Smooth muscle cell (in vitro differentiated cells): ENCODE results near the gene IL17RC. TPM values are rescaled to one million over a fixed set of nuclear protein-coding genes. Genes with fewer than 3 reads are reported as not detected.

ENCODE experiments used
- DNase-seq: peaks from one replicate; lab custom pipeline; 2025; ENCODE audit not compliant: unreplicated experiment; lab: John Stamatoyannopoulos, UW
- H2AFZ ChIP-seq: fragments of 200-600 bp; sonication (generic); 2 replicates; pipeline ENCODE4 v1.6.0; 2016; ENCODE audit warnings: antibody characterized with exemption, low read depth, mild to moderate bottlenecking
- H3F3A ChIP-seq: fragments of 200-600 bp; sonication (generic); 2 replicates; pipeline ENCODE4 v1.6.0; 2017; ENCODE audit warnings: antibody characterized with exemption, low read depth
- H3K27ac ChIP-seq: fragments of 200-600 bp; sonication (generic); 2 replicates; pipeline ENCODE4 v1.5.1; 2016; ENCODE audit warnings: low read depth, mild to moderate bottlenecking
- H3K27me3 ChIP-seq: fragments of 200-600 bp; sonication (generic); 2 replicates; pipeline ENCODE4 v1.6.1; 2016; ENCODE audit warnings: low read depth, mild to moderate bottlenecking
- H3K36me3 ChIP-seq: fragments of 200-600 bp; sonication (generic); 2 replicates; pipeline ENCODE4 v1.5.1; 2016; ENCODE audit warnings: low read depth
- H3K4me1 ChIP-seq: fragments of 200-600 bp; sonication (generic); 2 replicates; pipeline ENCODE4 v1.5.1; 2016; ENCODE audit warnings: low read depth
- H3K4me2 ChIP-seq: fragments of 200-600 bp; sonication (generic); 2 replicates; pipeline ENCODE4 v1.6.0; 2016; ENCODE audit warnings: mild to moderate bottlenecking
- H3K4me3 ChIP-seq: fragments of 200-600 bp; sonication (generic); 2 replicates; pipeline ENCODE4 v1.5.1; 2016; ENCODE audit warnings: mild to moderate bottlenecking
- H3K79me2 ChIP-seq: fragments of 200-600 bp; sonication (generic); 2 replicates; pipeline ENCODE4 v1.6.0; 2016; ENCODE audit warnings: low read depth, mild to moderate bottlenecking
- H3K9ac ChIP-seq: fragments of 200-600 bp; sonication (generic); 2 replicates; pipeline ENCODE4 v1.6.0; 2016; ENCODE audit warnings: low read depth
- H3K9me3 ChIP-seq: fragments of 200-600 bp; sonication (generic); replicated peaks from 2 replicates; pipeline ENCODE4 v1.5.1; 2016; ENCODE audit warnings: low read depth
- H4K20me1 ChIP-seq: fragments of 200-600 bp; sonication (generic); 2 replicates; pipeline ENCODE4 v1.6.0; 2016; ENCODE audit warnings: low read depth
- CTCF ChIP-seq: fragments of 200-600 bp; sonication (generic); IDR thresholded peaks from 2 replicates; pipeline ENCODE4 v1.5.1; 2017; ENCODE audit warnings: borderline replicate concordance, mild to moderate bottlenecking, antibody characterized with exemption; ENCODE audit not compliant: insufficient read depth, poor library complexity, severe bottlenecking
- WGBS: methylation state at CpG from one replicate; pipeline ENCODE4 v1.1.7; 2016; ENCODE audit warnings: low lambda C conversion rate; 5-methylcytosine and 5-hydroxymethylcytosine counted together
- polyA plus RNA-seq: library from polyadenylated mRNA; unstranded; fragments of >200 nt; fragmentation: Nextera tagmentation; extraction: Ambion mirVana; gene quantifications from 2 replicates; pipeline ENCODE4 v1.2.1, GENCODE V29; 2016
- total RNA-seq: library from RNA; depleted of rRNA; stranded (reverse); fragments of >200 nt; gene quantifications from 2 replicates; pipeline ENCODE4 v1.2.3, GENCODE V29; 2014

The IL17RC gene
- total and polyA plus RNA-seq, 2 experiments from 2014 or later, result 36.7 to 37.3 TPM

GRCh38 chr3:9884555-9885165 lies 32.2 kb upstream of the IL17RC start:
- Histone ChIP-seq H2AFZ (no peak overlapping the region), H3K27me3 (no peaks in the 10 kb centered on the region), H3K36me3 (no peaks in the 10 kb centered on the region), H3K4me3 (no peak overlapping the region), H3K79me2 (no peaks in the 10 kb centered on the region), H3K4me2 (peak overlapping the region; percentile 74), H4K20me1 (no peaks in the 10 kb centered on the region), H3F3A (peaks cover 20% of the 10 kb centered on the region), H3K9ac (peak overlapping the region; percentile 51), H3K9me3 (no peaks in the 10 kb centered on the region), H3K4me1 (peaks cover 6% of the 10 kb centered on the region), H3K27ac (peak overlapping the region; percentile 96)
- TF ChIP-seq CTCF, result no peak
- no peak for DNase-seq
- WGBS, result 5% methylated on average over 11 of the region's 11 CpGs

DNA sequence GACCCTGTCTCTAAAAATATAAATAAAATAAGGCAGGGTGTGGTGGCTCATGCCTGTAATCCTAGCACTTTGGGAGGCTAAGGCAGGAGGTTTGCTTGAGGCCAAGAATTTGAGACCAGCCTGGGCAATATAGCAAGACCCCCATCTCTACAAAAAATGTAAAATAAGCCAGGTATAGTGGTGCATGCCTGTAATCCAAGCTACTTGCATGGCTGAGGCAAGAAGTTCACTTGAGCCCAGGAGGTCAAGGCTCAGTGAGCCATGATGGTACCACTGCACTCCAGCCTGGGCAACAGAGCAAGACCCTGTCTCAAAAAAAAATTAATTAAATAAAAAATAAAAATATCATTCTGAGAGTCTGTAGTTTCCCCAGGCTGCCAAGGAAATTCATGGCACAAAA lies 30.6 kb upstream of the IL17RC start:
- TF ChIP-seq CTCF, result no peak
- no peak overlapping the region for H3K9ac ChIP-seq
- no peak overlapping the region for H3K27ac ChIP-seq
- H4K20me1 ChIP-seq, result no peaks in the 10 kb centered on the region
- no peaks in the 10 kb centered on the region for H3K9me3 ChIP-seq
- H3K4me3 ChIP-seq, result no peak overlapping the region
- no peak for DNase-seq
- H2AFZ ChIP-seq, result no peak overlapping the region
- H3K36me3 ChIP-seq, result no peaks in the 10 kb centered on the region
- no peak overlapping the region for H3K4me2 ChIP-seq
- H3F3A ChIP-seq, result peaks cover 20% of the 10 kb centered on the region
- H3K4me1 ChIP-seq, result peaks cover 9% of the 10 kb centered on the region
- H3K79me2 ChIP-seq, result peaks cover 9% of the 10 kb centered on the region
- H3K27me3 ChIP-seq, result no peaks in the 10 kb centered on the region

DNA sequence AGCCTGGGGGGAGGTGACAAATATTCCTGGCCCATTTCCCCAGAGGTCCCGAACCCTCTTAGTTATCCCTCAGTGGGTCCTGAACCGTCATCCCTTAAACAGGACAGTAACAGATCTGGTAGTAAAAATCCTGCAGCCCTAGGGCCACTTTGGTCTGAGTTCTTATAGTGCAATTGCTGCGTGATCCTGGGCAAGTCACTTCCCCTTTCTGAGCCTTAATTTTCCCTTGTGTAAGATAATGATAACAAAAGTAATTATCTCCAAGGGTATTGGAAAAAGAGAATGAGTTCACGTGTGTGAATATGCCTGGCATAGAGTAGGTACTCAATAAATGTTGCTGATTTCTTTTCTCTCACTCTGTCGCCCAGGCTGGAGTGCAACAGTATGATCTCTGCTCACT lies 29.4 kb upstream of the IL17RC start:
- no peaks in the 10 kb centered on the region for H3K9me3 ChIP-seq
- no peaks in the 10 kb centered on the region for H4K20me1 ChIP-seq
- H3K27me3 ChIP-seq, result no peaks in the 10 kb centered on the region
- TF ChIP-seq CTCF, result no peak
- H3K4me3 ChIP-seq, result no peak overlapping the region
- peaks cover 20% of the 10 kb centered on the region for H3F3A ChIP-seq
- H2AFZ ChIP-seq, result no peak overlapping the region
- no peak overlapping the region for H3K9ac ChIP-seq
- DNase-seq, result no peak
- peaks cover 15% of the 10 kb centered on the region for H3K4me1 ChIP-seq
- H3K4me2 ChIP-seq, result no peak overlapping the region
- peaks cover 19% of the 10 kb centered on the region for H3K79me2 ChIP-seq
- WGBS, result 95% methylated on average over 5 of the region's 5 CpGs
- H3K36me3 ChIP-seq, result no peaks in the 10 kb centered on the region
- H3K27ac ChIP-seq, result no peak overlapping the region

DNA sequence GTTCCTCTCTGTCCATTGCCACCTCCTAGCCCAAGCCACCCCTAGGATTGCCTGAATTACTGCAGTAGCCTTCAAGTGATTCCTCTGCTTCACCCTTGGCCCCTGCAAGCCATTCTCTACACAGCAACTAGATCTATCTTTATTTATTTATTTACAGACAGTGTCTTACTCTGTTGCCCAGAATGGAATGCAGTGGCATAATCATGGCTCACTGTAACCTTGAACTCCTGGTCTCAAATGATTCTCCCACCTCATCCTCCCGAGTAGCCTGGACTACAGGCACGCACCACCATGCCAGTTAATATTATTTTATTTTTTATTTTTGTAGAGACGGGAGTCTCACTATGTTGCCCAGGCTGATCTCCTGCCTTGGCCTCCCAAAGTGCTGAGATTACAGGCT lies 28.4 kb upstream of the IL17RC start:
- Histone ChIP-seq H3F3A (peaks cover 19% of the 10 kb centered on the region), H3K9ac (no peak overlapping the region), H3K27ac (no peak overlapping the region), H3K9me3 (no peaks in the 10 kb centered on the region), H3K27me3 (no peaks in the 10 kb centered on the region), H3K4me2 (no peak overlapping the region), H3K4me3 (no peak overlapping the region), H4K20me1 (no peaks in the 10 kb centered on the region), H3K79me2 (peaks cover 19% of the 10 kb centered on the region), H2AFZ (no peak overlapping the region), H3K4me1 (peaks cover 15% of the 10 kb centered on the region), H3K36me3 (no peaks in the 10 kb centered on the region)
- WGBS, result 94% methylated on average over 3 of the region's 3 CpGs
- TF ChIP-seq CTCF, result no peak
- no peak for DNase-seq
